OCI-LY7 (cell line): ENCODE data around the gene AK4. TPM values are rescaled to one million over a fixed set of nuclear protein-coding genes. Genes with fewer than 3 reads are reported as not detected.

Source experiments
- BruUV-seq: library from RNA; stranded (reverse); fragments of 400-500 nt; replicated peaks from 2 replicates; lab custom pipeline; 2021; lab: Mats Ljungman, UMichigan
- CTCF ChIA-PET: fragments of 300-600 bp; sonication (Branson Sonifier 250); formaldehyde crosslinking; loops from one replicate; lab custom pipeline; 2022; ENCODE audit warnings: antibody characterized with exemption; ENCODE audit not compliant: unreplicated experiment; lab: Charles Lee
- POLR2A ChIA-PET: fragments of 300-600 bp; sonication (Branson Sonifier 250); formaldehyde crosslinking; loops from one replicate; lab custom pipeline; 2022; ENCODE audit warnings: antibody characterized with exemption; lab: Charles Lee
- DNase-seq: peaks from one replicate; pipeline ENCODE4 v3.0.0-alpha.2; 2015; ENCODE audit warnings: low spot score
- H2AFZ ChIP-seq: fragments of 200-600 bp; sonication (generic), shearing (Covaris generic); 2 replicates; pipeline ENCODE4 v1.6.1; 2014; ENCODE audit warnings: mild to moderate bottlenecking, antibody characterized with exemption, low read length, moderate library complexity
- H3K27ac ChIP-seq: fragments of 200-600 bp; sonication (generic); 2 replicates; pipeline ENCODE4 v1.5.1; 2014; ENCODE audit warnings: mixed run types, low read depth, mild to moderate bottlenecking, moderate library complexity, low read length, inconsistent platforms; ENCODE audit not compliant: poor library complexity, severe bottlenecking
- H3K36me3 ChIP-seq: fragments of 200-600 bp; sonication (generic); 2 replicates; pipeline ENCODE4 v1.6.1; 2014; ENCODE audit warnings: mild to moderate bottlenecking, antibody characterized with exemption, low read length, moderate library complexity, mixed read lengths; ENCODE audit not compliant: insufficient read depth
- H3K4me1 ChIP-seq: fragments of 200-600 bp; sonication (generic); 2 replicates; pipeline ENCODE4 v1.5.1; 2014; ENCODE audit warnings: mild to moderate bottlenecking, low read length; ENCODE audit not compliant: insufficient read depth, poor library complexity, severe bottlenecking
- H3K4me2 ChIP-seq: fragments of 200-600 bp; sonication (generic); 2 replicates; pipeline ENCODE4 v1.6.1; 2014; ENCODE audit warnings: mild to moderate bottlenecking, low read length
- H3K4me3 ChIP-seq: fragments of 200-600 bp; sonication (generic); 2 replicates; pipeline ENCODE4 v1.5.1; 2014; ENCODE audit warnings: mild to moderate bottlenecking, low read depth, low read length; ENCODE audit not compliant: poor library complexity, severe bottlenecking
- H3K79me2 ChIP-seq: fragments of 200-600 bp; sonication (generic); 2 replicates; pipeline ENCODE4 v1.6.1; 2016; ENCODE audit warnings: low read depth, mild to moderate bottlenecking, low read length, moderate library complexity, mixed read lengths; ENCODE audit not compliant: insufficient read depth
- H3K9me2 ChIP-seq: fragments of 200-600 bp; sonication (generic); 2 replicates; pipeline ENCODE4 v1.6.1; 2016; ENCODE audit warnings: mild to moderate bottlenecking, low read length, mixed read lengths; ENCODE audit not compliant: insufficient read depth
- H3K9me3 ChIP-seq: fragments of 200-600 bp; sonication (generic); 2 replicates; pipeline ENCODE4 v1.6.1; 2014; ENCODE audit warnings: mild to moderate bottlenecking, mixed run types, low read length, mixed read lengths
- H4K20me1 ChIP-seq: fragments of 200-600 bp; sonication (generic); 2 replicates; pipeline ENCODE4 v1.6.1; 2014; ENCODE audit warnings: mild to moderate bottlenecking, antibody characterized with exemption, low read length, moderate library complexity, mixed read lengths; ENCODE audit not compliant: insufficient read depth
- CTCF ChIP-seq: fragments of 200-600 bp; sonication (generic); conservative IDR thresholded peaks from 2 replicates; pipeline ENCODE4 v1.5.1; 2014; ENCODE audit warnings: mild to moderate bottlenecking, antibody characterized with exemption, low read length, moderate library complexity, mixed read lengths
- EZH2phosphoT487 ChIP-seq: fragments of 200-600 bp; sonication (generic); IDR thresholded peaks from 2 replicates; pipeline ENCODE4 v1.6.1; 2018; ENCODE audit warnings: low read depth, borderline replicate concordance, mild to moderate bottlenecking, mixed run types, antibody characterized with exemption, low read length, moderate library complexity, mixed read lengths
- intact Hi-C: fragments of 100-400 bp; cut with micrococcal nuclease; formaldehyde crosslinking; loops from one replicate; pipeline ENCODE4 v1.10.0; 2022; ENCODE audit not compliant: unreplicated experiment
- total RNA-seq, 2 experiments: library from RNA; depleted of rRNA in 1 of 2; stranded (reverse); fragments of >200 nt in 1 of 2; shearing (Covaris generic) in 1 of 2; gene quantifications; 2 replicates each; pipeline ENCODE4 v1.2.3, GENCODE V29; 2014 to 2022

The AK4 gene
- total RNA-seq, 2 experiments from 2014 or later, result 0.16 to 1.4 TPM

GRCh38 chr1:65216989-65217388 is 69.0 kb downstream of the AK4 start:
- BruUV-seq, result no TSS peak
- no peaks in the 10 kb centered on the region for H3K9me2 ChIP-seq
- ChIA-PET POLR2A (interaction anchor here (0.6 to 0.7 kb wide), 2 partner anchors 85 to 1584 kb away, joined by 3 read pairs; no protein-coding TSS in a partner anchor), CTCF (no interaction called here)
- no peak overlapping the region for H3K4me3 ChIP-seq
- H3K4me1 ChIP-seq, result no peaks in the 10 kb centered on the region
- no peaks in the 10 kb centered on the region for H3K36me3 ChIP-seq
- no peak overlapping the region for H2AFZ ChIP-seq
- TF ChIP-seq CTCF (no peak), EZH2phosphoT487 (no peak)
- H3K4me2 ChIP-seq, result no peak overlapping the region
- intact Hi-C loops, result no loop called here
- H3K9me3 ChIP-seq, result no peaks in the 10 kb centered on the region
- no peak overlapping the region for H3K27ac ChIP-seq
- DNase-seq, result no peak
- no peaks in the 10 kb centered on the region for H3K79me2 ChIP-seq
- no peaks in the 10 kb centered on the region for H4K20me1 ChIP-seq

- H3K4me2 ChIP-seq, result no peak overlapping the region
- H3K9me3 ChIP-seq, result no peaks in the 10 kb centered on the region
- no peaks in the 10 kb centered on the region for H4K20me1 ChIP-seq
- H3K4me1 ChIP-seq, result no peaks in the 10 kb centered on the region
- H3K4me3 ChIP-seq, result no peak overlapping the region
- no peak overlapping the region for H3K27ac ChIP-seq
- intact Hi-C loops, result no loop called here
- ChIA-PET CTCF (no interaction called here), POLR2A (interaction anchor here (0.6 kb wide), 1 partner anchor 488 kb away, joined by 3 read pairs; no protein-coding TSS in a partner anchor)
- no peaks in the 10 kb centered on the region for H3K36me3 ChIP-seq
- no TSS peak for BruUV-seq
- no peak for DNase-seq
- H2AFZ ChIP-seq, result no peak overlapping the region
- TF ChIP-seq CTCF (no peak), EZH2phosphoT487 (no peak)
- H3K9me2 ChIP-seq, result no peaks in the 10 kb centered on the region
- no peaks in the 10 kb centered on the region for H3K79me2 ChIP-seq
Measured at GRCh38 chr1:65221638-65222339, 73.8 kb downstream of the AK4 start.

- no peak for DNase-seq
- H2AFZ ChIP-seq, result no peak overlapping the region
- H3K36me3 ChIP-seq, result no peaks in the 10 kb centered on the region
- H3K4me1 ChIP-seq, result no peaks in the 10 kb centered on the region
- intact Hi-C loops, result no loop called here
- POLR2A ChIA-PET, result no interaction called here
- no peak overlapping the region for H3K4me3 ChIP-seq
- CTCF ChIA-PET, result no interaction called here
- no TSS peak for BruUV-seq
- H3K27ac ChIP-seq, result no peak overlapping the region
- TF ChIP-seq CTCF (no peak), EZH2phosphoT487 (no peak)
- H3K9me2 ChIP-seq, result no peaks in the 10 kb centered on the region
- no peaks in the 10 kb centered on the region for H4K20me1 ChIP-seq
- H3K79me2 ChIP-seq, result no peaks in the 10 kb centered on the region
- H3K9me3 ChIP-seq, result no peaks in the 10 kb centered on the region
- H3K4me2 ChIP-seq, result no peak overlapping the region
Measured at GRCh38 chr1:65222340-65222940, 74.4 kb downstream of the AK4 start.
